ENCODE measurements around the gene POLR1E.

Gene POLR1E

GRCh38 chr9:37541465-37541864 is 55.7 kb downstream of the POLR1E start:
- no peak for DNase-seq

- no peak for DNase-seq
Observed at GRCh38 chr9:37542488-37542887, 56.7 kb downstream of the POLR1E start.

GRCh38 chr9:37542895-37543294 is 57.1 kb downstream of the POLR1E start:
- DNase-seq = no peak

GRCh38 chr9:37543468-37543867 is 57.7 kb downstream of the POLR1E start:
- no peak for DNase-seq

- DNase-seq = no peak
Observed at GRCh38 chr9:37547328-37547878, 61.7 kb downstream of the POLR1E start.

GRCh38 chr9:37549527-37549926 is 63.8 kb downstream of the POLR1E start:
- DNase-seq = no peak

GRCh38 chr9:37550781-37551180 is 65.0 kb downstream of the POLR1E start:
- DNase-seq = no peak

- no peak for DNase-seq
Observed at GRCh38 chr9:37551468-37551867, 65.7 kb downstream of the POLR1E start.

- no peak for DNase-seq
Observed at GRCh38 chr9:37551888-37552287, 66.1 kb downstream of the POLR1E start.
